ENCODE results near the gene LGALSL. TPM values are rescaled to one million over a fixed set of nuclear protein-coding genes. Genes with fewer than 3 reads are reported as not detected.

LGALSL gene
- polyA plus RNA-seq, 1 donor (not counting 4 experiments of a cell fraction or from before 2014, with no cell fraction given): 55.4 TPM

- TF ChIP-seq EZH2 (IDR thresholded peaks at IDR 0.05; ENCODE audit: low read length): no peak
- TF ChIP-seq CTCF (optimal IDR thresholded peaks at IDR 0.05 in 1 of 3, IDR thresholded peaks at IDR 0.05 in 1 of 3, conservative IDR thresholded peaks at IDR 0.05 in 1 of 3; ENCODE audit: extremely low read depth in 1 of 3, insufficient read depth in 2 of 3, low read length in 3 of 3): no peak
- dilution Hi-C loops (cut with MboI; ENCODE audit: extremely low pct_ligation_motif_present, low sequenced_read_pairs): no loop called here
- Histone ChIP-seq H3K9me1 (ENCODE audit: control insufficient read depth, extremely low read depth, insufficient read depth, low read length) (no peaks in the 10 kb centered on the region), H3K4me2 (ENCODE audit: control insufficient read depth, extremely low read depth, insufficient read depth, low read depth, low read length) (no peak overlapping the region), H3K9ac (ENCODE audit: control insufficient read depth, extremely low read depth, insufficient read depth, low read length) (no peak overlapping the region), H3K79me2 (ENCODE audit: control insufficient read depth, insufficient read depth, low read length) (no peaks in the 10 kb centered on the region), H3K4me1 (ENCODE audit: control insufficient read depth, extremely low read depth, insufficient read depth, low read length) (no peaks in the 10 kb centered on the region), H3K27ac (ENCODE audit: control insufficient read depth, insufficient read depth, low read length) (no peak overlapping the region), H3K36me3 (ENCODE audit: control insufficient read depth in 2 of 2, extremely low read depth in 1 of 2, insufficient read depth in 2 of 2, low read length in 2 of 2) (no peaks in the 10 kb centered on the region), H3K9me3 (ENCODE audit: control insufficient read depth, low read depth, low read length) (no peaks in the 10 kb centered on the region), H3K27me3 (ENCODE audit: control insufficient read depth, extremely low read depth, insufficient read depth, low read length) (no peaks in the 10 kb centered on the region), H2AFZ (ENCODE audit: control insufficient read depth, low read length) (no peak overlapping the region), H4K20me1 (ENCODE audit: control insufficient read depth, extremely low read depth, insufficient read depth, low read length) (no peaks in the 10 kb centered on the region), H3K4me3 (ENCODE audit: control insufficient read depth in 2 of 3, extremely low read depth in 1 of 3, insufficient read depth in 2 of 3, low read depth in 1 of 3, low read length in 3 of 3) (no peak overlapping the region)
- no peak for FAIRE-seq
- DNase-seq (ENCODE audit: low read depth, low spot score): no peak
Measured at GRCh38 chr2:64492821-64493220, 38.9 kb downstream of the LGALSL start.

GRCh38 chr2:64493788-64494187 is 39.8 kb downstream of the LGALSL start:
- no peaks in the 10 kb centered on the region for H3K9me1 ChIP-seq (ENCODE audit: control insufficient read depth, extremely low read depth, insufficient read depth, low read length)
- H3K36me3 ChIP-seq (ENCODE audit: control insufficient read depth in 2 of 2, extremely low read depth in 1 of 2, insufficient read depth in 2 of 2, low read length in 2 of 2): no peaks in the 10 kb centered on the region
- no peaks in the 10 kb centered on the region for H3K27me3 ChIP-seq (ENCODE audit: control insufficient read depth, extremely low read depth, insufficient read depth, low read length)
- H3K4me2 ChIP-seq (ENCODE audit: control insufficient read depth, extremely low read depth, insufficient read depth, low read depth, low read length): no peak overlapping the region
- no peaks in the 10 kb centered on the region for H3K4me1 ChIP-seq (ENCODE audit: control insufficient read depth, extremely low read depth, insufficient read depth, low read length)
- H2AFZ ChIP-seq (ENCODE audit: control insufficient read depth, low read length): no peak overlapping the region
- no peak overlapping the region for H3K4me3 ChIP-seq (ENCODE audit: control insufficient read depth in 2 of 3, extremely low read depth in 1 of 3, insufficient read depth in 2 of 3, low read depth in 1 of 3, low read length in 3 of 3)
- H3K9ac ChIP-seq (ENCODE audit: control insufficient read depth, extremely low read depth, insufficient read depth, low read length): no peak overlapping the region
- no peak for DNase-seq (ENCODE audit: low read depth, low spot score)
- no peaks in the 10 kb centered on the region for H3K79me2 ChIP-seq (ENCODE audit: control insufficient read depth, insufficient read depth, low read length)
- dilution Hi-C loops (cut with MboI; ENCODE audit: extremely low pct_ligation_motif_present, low sequenced_read_pairs): no loop called here
- no peak for TF ChIP-seq EZH2 (IDR thresholded peaks at IDR 0.05; ENCODE audit: low read length)
- no peak for TF ChIP-seq CTCF (optimal IDR thresholded peaks at IDR 0.05 in 1 of 3, IDR thresholded peaks at IDR 0.05 in 1 of 3, conservative IDR thresholded peaks at IDR 0.05 in 1 of 3; ENCODE audit: extremely low read depth in 1 of 3, insufficient read depth in 2 of 3, low read length in 3 of 3)
- no peaks in the 10 kb centered on the region for H4K20me1 ChIP-seq (ENCODE audit: control insufficient read depth, extremely low read depth, insufficient read depth, low read length)
- H3K27ac ChIP-seq (ENCODE audit: control insufficient read depth, insufficient read depth, low read length): no peak overlapping the region
- no peak for FAIRE-seq
- H3K9me3 ChIP-seq (ENCODE audit: control insufficient read depth, low read depth, low read length): no peaks in the 10 kb centered on the region
